Pons (tissue), 1 donor: ENCODE results near the gene KRT72.
A peak's percentile ranks its signal among the peaks of the same experiment; 100 is the strongest.

Source experiments
- DNase-seq: peaks from one replicate; pipeline ENCODE4 v3.0.0-alpha.2; 2016; ENCODE audit warnings: low spot score

KRT72 gene

GRCh38 chr12:52578469-52578868, 22.8 kb downstream of the KRT72 start:
- no peak for DNase-seq

- DNase-seq: no peak
These were observed 23.9 kb downstream of the KRT72 start for GRCh38 chr12:52577316-52577715.

- DNase-seq: no peak
These were observed 25.3 kb downstream of the KRT72 start for GRCh38 chr12:52575948-52576347.

- DNase-seq: no peak
These were observed 26.0 kb downstream of the KRT72 start for GRCh38 chr12:52575256-52575655.

GRCh38 chr12:52573743-52574142, 27.5 kb downstream of the KRT72 start, which contains the start of gene KRT74:
Gene KRT74, minus strand, starts transcription at chr12:52573843. Its CDS starts 66 bp downstream, at chr12:52573777.
- DNase-seq: no peak

GRCh38 chr12:52573306-52573705, 28.0 kb downstream of the KRT72 start:
- no peak for DNase-seq

- DNase-seq: no peak
These were observed 30.8 kb downstream of the KRT72 start for GRCh38 chr12:52570511-52570910.

- peak; percentile 15 for DNase-seq
These were observed 33.2 kb downstream of the KRT72 start for GRCh38 chr12:52568111-52568510.

- DNase-seq: no peak
These were observed 34.4 kb downstream of the KRT72 start for GRCh38 chr12:52566847-52567291.

- DNase-seq: no peak
These were observed 36.7 kb downstream of the KRT72 start for GRCh38 chr12:52564582-52564981.

GRCh38 chr12:52561880-52562449, 39.3 kb downstream of the KRT72 start:
- no peak for DNase-seq

- no peak for DNase-seq
These were observed 41.3 kb downstream of the KRT72 start for GRCh38 chr12:52559979-52560378.

- no peak for DNase-seq
These were observed 42.4 kb downstream of the KRT72 start for GRCh38 chr12:52558781-52559445.

GRCh38 chr12:52557476-52557875, 43.8 kb downstream of the KRT72 start:
- DNase-seq: no peak

- DNase-seq: no peak
These were observed 45.7 kb downstream of the KRT72 start for GRCh38 chr12:52555577-52555976.

- DNase-seq: no peak
These were observed 48.5 kb downstream of the KRT72 start, which contains the start of gene KRT71 for GRCh38 chr12:52552681-52553195. Gene KRT71, minus strand, starts transcription at chr12:52553145. Its CDS starts 68 bp downstream, at chr12:52553077.

GRCh38 chr12:52552055-52552454, 49.2 kb downstream of the KRT72 start:
- DNase-seq: no peak

- no peak for DNase-seq
These were observed 49.9 kb downstream of the KRT72 start for GRCh38 chr12:52551216-52551865.

GRCh38 chr12:52546126-52546525, 55.1 kb downstream of the KRT72 start:
- no peak for DNase-seq

GRCh38 chr12:52543985-52544883, 57.0 kb downstream of the KRT72 start:
- no peak for DNase-seq

GRCh38 chr12:52542785-52543318, 58.4 kb downstream of the KRT72 start:
- no peak for DNase-seq

GRCh38 chr12:52542157-52542556, 59.1 kb downstream of the KRT72 start:
- no peak for DNase-seq
